NB4 (cell line): Measurements from ENCODE around the gene DCLK3.

ENCODE experiments used
- CTCF ChIP-seq: IDR thresholded peaks from one replicate; pipeline ENCODE4 v1.5.1; 2012; ENCODE audit warnings: low read depth, low read length
- MYC ChIP-seq: IDR thresholded peaks from 2 replicates; pipeline ENCODE4 v1.6.1; 2011; ENCODE audit warnings: low read depth, low read length
- POLR2A ChIP-seq: IDR thresholded peaks from 2 replicates; pipeline ENCODE4 v1.6.1; 2011; ENCODE audit warnings: mild to moderate bottlenecking; ENCODE audit not compliant: insufficient read length; ENCODE audit errors: extremely low read depth
- TF ChIP-seq, protein P1 (sequence below): IDR thresholded peaks from 2 replicates; pipeline ENCODE4 v1.6.1; 2011; ENCODE audit warnings: low read depth, low read length

DNA sequence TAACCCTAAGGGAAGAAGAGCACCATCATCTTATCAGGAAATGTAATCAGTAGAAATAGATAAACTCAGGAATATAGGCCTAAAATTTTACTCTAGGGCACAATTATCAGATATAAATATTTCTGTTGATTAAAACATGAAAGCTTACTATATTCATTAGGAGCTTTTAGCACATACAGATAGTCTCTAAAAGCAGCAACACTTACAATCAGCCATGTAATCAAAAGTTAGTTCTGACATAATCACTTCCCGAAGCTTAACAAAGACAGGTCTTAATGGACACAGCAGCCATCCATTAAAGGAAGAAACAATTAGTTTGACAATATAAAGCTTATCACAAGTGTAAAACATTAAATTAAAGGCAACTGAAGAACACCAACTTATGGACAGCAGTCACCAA, 30.6 kb downstream of the DCLK3 start:
- no peak for TF ChIP-seq POLR2A
- no peak for TF ChIP-seq CTCF
- TF ChIP-seq, protein P1, sequence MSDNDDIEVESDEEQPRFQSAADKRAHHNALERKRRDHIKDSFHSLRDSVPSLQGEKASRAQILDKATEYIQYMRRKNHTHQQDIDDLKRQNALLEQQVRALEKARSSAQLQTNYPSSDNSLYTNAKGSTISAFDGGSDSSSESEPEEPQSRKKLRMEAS: no peak
- no peak for TF ChIP-seq MYC
